ENCODE data around the gene IER5L. TPM values are rescaled to one million over a fixed set of nuclear protein-coding genes. Genes with fewer than 3 reads are reported as not detected.

IER5L gene
- total RNA-seq, 2 experiments from 2014 or later, result 1.3 to 1.5 TPM

GRCh38 chr9:129175825-129176633, 2.0 kb downstream of the IER5L start:
- Mint-ChIP-seq H3K9me3 (no peaks in the 10 kb centered on the region), H3K27ac (peak overlapping the region; percentile 29), H3K4me1 (ENCODE audit: low read depth) (peaks cover 3% of the 10 kb centered on the region), H3K4me3 (peak overlapping the region; percentile 76), H3K27me3 (peaks cover 12% of the 10 kb centered on the region), H3K36me3 (no peaks in the 10 kb centered on the region)
- DNase-seq, result peak; percentile 88
- ChIA-PET POLR2A (interaction anchor here (0.6 kb wide), 1 partner anchor 327 kb away, joined by 3 read pairs; no protein-coding TSS in a partner anchor), CTCF (interaction anchor here (0.7 to 7.2 kb wide), 8 partner anchors 12 to 481 kb away, joined by 3 to 119 read pairs (median 7); partner anchors contain the start of gene NTMT1)
- intact Hi-C loops (cut with micrococcal nuclease), result loop anchor here (1.0 to 10.0 kb wide), 6 partner anchors 60 to 435 kb away; no protein-coding TSS in a partner anchor

GRCh38 chr9:129175515-129175824, 2.6 kb downstream of the IER5L start:
- ChIA-PET POLR2A (interaction anchor here (1.4 kb wide), 1 partner anchor 449 kb away, joined by 3 read pairs; no protein-coding TSS in a partner anchor), CTCF (interaction anchor here (1.2 to 7.2 kb wide), 8 partner anchors 11 to 452 kb away, joined by 3 to 119 read pairs (median 7); partner anchors contain the start of gene NTMT1)
- peak overlapping the region; percentile 76 for H3K4me3 Mint-ChIP-seq
- H3K27me3 Mint-ChIP-seq, result peaks cover 12% of the 10 kb centered on the region
- peak overlapping the region; percentile 29 for H3K27ac Mint-ChIP-seq
- no peaks in the 10 kb centered on the region for H3K9me3 Mint-ChIP-seq
- intact Hi-C loops (cut with micrococcal nuclease), result loop anchor here (2.0 to 10.0 kb wide), 5 partner anchors 82 to 435 kb away; no protein-coding TSS in a partner anchor
- H3K36me3 Mint-ChIP-seq, result no peaks in the 10 kb centered on the region
- DNase-seq, result no peak
- peaks cover 4% of the 10 kb centered on the region for H3K4me1 Mint-ChIP-seq (ENCODE audit: low read depth)

GRCh38 chr9:129174724-129175514, 3.1 kb downstream of the IER5L start:
- Mint-ChIP-seq H3K4me1 (ENCODE audit: low read depth) (peaks cover 9% of the 10 kb centered on the region), H3K36me3 (no peaks in the 10 kb centered on the region), H3K27ac (no peak overlapping the region), H3K9me3 (no peaks in the 10 kb centered on the region), H3K4me3 (peak overlapping the region; percentile 76), H3K27me3 (peaks cover 12% of the 10 kb centered on the region)
- intact Hi-C loops (cut with micrococcal nuclease), result loop anchor here (1.0 to 10.0 kb wide), 6 partner anchors 36 to 436 kb away; no protein-coding TSS in a partner anchor
- ChIA-PET POLR2A (interaction anchor here (0.8 to 1.4 kb wide), 4 partner anchors 28 to 450 kb away, joined by 3 read pairs; no protein-coding TSS in a partner anchor), CTCF (interaction anchor here (1.0 to 7.2 kb wide), 25 partner anchors 9 to 454 kb away, joined by 3 to 119 read pairs (median 6); partner anchors contain the start of genes C9orf50 and NTMT1)
- DNase-seq, result peak; percentile 51

- H3K4me1 Mint-ChIP-seq (ENCODE audit: low read depth), result peaks cover 10% of the 10 kb centered on the region
- H3K36me3 Mint-ChIP-seq, result no peaks in the 10 kb centered on the region
- intact Hi-C loops (cut with micrococcal nuclease), result loop anchor here (1.0 to 10.0 kb wide), 4 partner anchors 35 to 437 kb away; no protein-coding TSS in a partner anchor
- POLR2A ChIA-PET, result interaction anchor here (0.8 to 1.4 kb wide), 5 partner anchors 28 to 450 kb away, joined by 3 to 5 read pairs (median 3); no protein-coding TSS in a partner anchor
- peak; percentile 88 for DNase-seq
- CTCF ChIA-PET, result interaction anchor here (0.6 to 7.2 kb wide), 38 partner anchors 8 to 627 kb away, joined by 3 to 119 read pairs (median 4); partner anchors contain the start of genes C9orf50 and NTMT1
- H3K4me3 Mint-ChIP-seq, result peak overlapping the region; percentile 68
- peaks cover 12% of the 10 kb centered on the region for H3K27me3 Mint-ChIP-seq
- H3K9me3 Mint-ChIP-seq, result no peaks in the 10 kb centered on the region
- H3K27ac Mint-ChIP-seq, result no peak overlapping the region
Measured at GRCh38 chr9:129174102-129174723, 3.8 kb downstream of the IER5L start.

- Mint-ChIP-seq H3K27ac (no peak overlapping the region), H3K9me3 (no peaks in the 10 kb centered on the region), H3K36me3 (no peaks in the 10 kb centered on the region), H3K27me3 (peaks cover 9% of the 10 kb centered on the region), H3K4me1 (ENCODE audit: low read depth) (peaks cover 10% of the 10 kb centered on the region), H3K4me3 (no peak overlapping the region)
- POLR2A ChIA-PET, result interaction anchor here (0.8 to 0.9 kb wide), 2 partner anchors 33 to 435 kb away, joined by 3 to 5 read pairs; no protein-coding TSS in a partner anchor
- no peak for DNase-seq
- intact Hi-C loops (cut with micrococcal nuclease), result loop anchor here (1.0 to 10.0 kb wide), 4 partner anchors 34 to 437 kb away; no protein-coding TSS in a partner anchor
- CTCF ChIA-PET, result interaction anchor here (0.6 to 7.2 kb wide), 37 partner anchors 9 to 628 kb away, joined by 3 to 119 read pairs (median 4); partner anchors contain the start of genes C9orf50 and NTMT1
Measured at GRCh38 chr9:129173296-129174101, 4.6 kb downstream of the IER5L start.

GRCh38 chr9:129172816-129173215, 5.2 kb downstream of the IER5L start:
- POLR2A ChIA-PET, result no interaction called here
- DNase-seq, result no peak
- H3K4me1 Mint-ChIP-seq (ENCODE audit: low read depth), result peaks cover 13% of the 10 kb centered on the region
- CTCF ChIA-PET, result interaction anchor here (0.8 to 7.2 kb wide), 14 partner anchors 12 to 452 kb away, joined by 3 to 119 read pairs (median 6); no protein-coding TSS in a partner anchor
- H3K36me3 Mint-ChIP-seq, result no peaks in the 10 kb centered on the region
- H3K27ac Mint-ChIP-seq, result no peak overlapping the region
- peaks cover 9% of the 10 kb centered on the region for H3K27me3 Mint-ChIP-seq
- H3K4me3 Mint-ChIP-seq, result no peak overlapping the region
- intact Hi-C loops (cut with micrococcal nuclease), result loop anchor here (10.0 kb wide), 2 partner anchors 162 to 212 kb away; no protein-coding TSS in a partner anchor
- no peaks in the 10 kb centered on the region for H3K9me3 Mint-ChIP-seq

GRCh38 chr9:129171993-129172751, 5.9 kb downstream of the IER5L start:
- peaks cover 9% of the 10 kb centered on the region for H3K27me3 Mint-ChIP-seq

GRCh38 chr9:129170229-129170628, 7.8 kb downstream of the IER5L start:
- Mint-ChIP-seq H3K4me3 (no peak overlapping the region), H3K36me3 (no peaks in the 10 kb centered on the region), H3K4me1 (ENCODE audit: low read depth) (peaks cover 20% of the 10 kb centered on the region), H3K27ac (no peak overlapping the region), H3K9me3 (no peaks in the 10 kb centered on the region), H3K27me3 (peaks cover 9% of the 10 kb centered on the region)
- POLR2A ChIA-PET, result no interaction called here
- intact Hi-C loops (cut with micrococcal nuclease), result loop anchor here (10.0 kb wide), 2 partner anchors 165 to 215 kb away; no protein-coding TSS in a partner anchor
- peak; percentile 32 for DNase-seq
- CTCF ChIA-PET, result interaction anchor here (0.9 to 7.2 kb wide), 3 partner anchors 29 to 454 kb away, joined by 3 to 119 read pairs (median 3); no protein-coding TSS in a partner anchor

More at GRCh38 chr9:129171993-129172751, 5.9 kb downstream of the IER5L start:
- intact Hi-C loops (cut with micrococcal nuclease), result loop anchor here (10.0 kb wide), 2 partner anchors 163 to 213 kb away; no protein-coding TSS in a partner anchor
- CTCF ChIA-PET, result interaction anchor here (0.6 to 7.2 kb wide), 13 partner anchors 11 to 452 kb away, joined by 3 to 119 read pairs (median 5); no protein-coding TSS in a partner anchor
- Mint-ChIP-seq H3K4me1 (ENCODE audit: low read depth) (peaks cover 18% of the 10 kb centered on the region), H3K36me3 (no peaks in the 10 kb centered on the region), H3K9me3 (no peaks in the 10 kb centered on the region), H3K4me3 (no peak overlapping the region), H3K27ac (no peak overlapping the region)
- POLR2A ChIA-PET, result no interaction called here
- no peak for DNase-seq

- no peak overlapping the region for H3K27ac Mint-ChIP-seq
- no peaks in the 10 kb centered on the region for H3K27me3 Mint-ChIP-seq
- DNase-seq, result peak; percentile 48
- POLR2A ChIA-PET, result no interaction called here
- intact Hi-C loops (cut with micrococcal nuclease), result no loop called here
- CTCF ChIA-PET, result interaction anchor here (1.4 to 5.8 kb wide), 3 partner anchors 24 to 36 kb away, joined by 8 to 32 read pairs (median 9); no protein-coding TSS in a partner anchor
- peaks cover 20% of the 10 kb centered on the region for H3K4me1 Mint-ChIP-seq (ENCODE audit: low read depth)
- no peaks in the 10 kb centered on the region for H3K9me3 Mint-ChIP-seq
- H3K36me3 Mint-ChIP-seq, result no peaks in the 10 kb centered on the region
- peak overlapping the region; percentile 23 for H3K4me3 Mint-ChIP-seq
Measured at GRCh38 chr9:129166623-129167557, 11.2 kb downstream of the IER5L start.

All from activated CD4-positive, alpha-beta memory T cell treated with anti-CD3 and anti-CD28 coated beads for 36 hours (primary cell).